Mesothelial cell of epicardium (in vitro differentiated cells): Measurements from ENCODE around the gene PRSS12. TPM values are rescaled to one million over a fixed set of nuclear protein-coding genes. Genes with fewer than 3 reads are reported as not detected.
"Not testable (repeated sequence)": the region's sequence is repeated elsewhere in the genome, so short reads cannot be mapped to it uniquely, and the experiment has no call there.

Source experiments
- DNase-seq, 2 experiments: peaks; one replicate each; pipeline ENCODE4 v3.0.0; 2021; ENCODE audit warnings: low spot score in 2 of 2; ENCODE audit not compliant: unreplicated experiment in 2 of 2
- H3K27ac Mint-ChIP-seq: 2 replicates; pipeline ENCODE4 v1.8.0; 2021; ENCODE audit warnings: mixed read lengths
- H3K27me3 Mint-ChIP-seq: 2 replicates; pipeline ENCODE4 v1.8.0; 2021; ENCODE audit warnings: low read depth, mixed read lengths
- H3K36me3 Mint-ChIP-seq: 2 replicates; pipeline ENCODE4 v1.8.0; 2021; ENCODE audit warnings: mixed read lengths
- H3K4me1 Mint-ChIP-seq: 2 replicates; pipeline ENCODE4 v1.8.0; 2021; ENCODE audit warnings: mixed read lengths
- H3K4me3 Mint-ChIP-seq: 2 replicates; pipeline ENCODE4 v1.8.0; 2021; ENCODE audit warnings: mild to moderate bottlenecking, moderate library complexity, mixed read lengths
- H3K9me3 Mint-ChIP-seq: 2 replicates; pipeline ENCODE4 v1.8.0; 2021; ENCODE audit warnings: mixed read lengths
- total RNA-seq: library from RNA; stranded (reverse); gene quantifications from 3 replicates; pipeline ENCODE4 v1.2.1, GENCODE V29; 2021
- TF ChIP-seq, protein P1 (sequence below): fragments of 200-600 bp; sonication (generic); IDR thresholded peaks from one replicate; pipeline ENCODE4 v1.5.0; 2021; ENCODE audit warnings: antibody characterized with exemption; ENCODE audit not compliant: unreplicated experiment

The PRSS12 gene
- total RNA-seq, 1 donor from 2014 or later: 46.7 TPM

DNA sequence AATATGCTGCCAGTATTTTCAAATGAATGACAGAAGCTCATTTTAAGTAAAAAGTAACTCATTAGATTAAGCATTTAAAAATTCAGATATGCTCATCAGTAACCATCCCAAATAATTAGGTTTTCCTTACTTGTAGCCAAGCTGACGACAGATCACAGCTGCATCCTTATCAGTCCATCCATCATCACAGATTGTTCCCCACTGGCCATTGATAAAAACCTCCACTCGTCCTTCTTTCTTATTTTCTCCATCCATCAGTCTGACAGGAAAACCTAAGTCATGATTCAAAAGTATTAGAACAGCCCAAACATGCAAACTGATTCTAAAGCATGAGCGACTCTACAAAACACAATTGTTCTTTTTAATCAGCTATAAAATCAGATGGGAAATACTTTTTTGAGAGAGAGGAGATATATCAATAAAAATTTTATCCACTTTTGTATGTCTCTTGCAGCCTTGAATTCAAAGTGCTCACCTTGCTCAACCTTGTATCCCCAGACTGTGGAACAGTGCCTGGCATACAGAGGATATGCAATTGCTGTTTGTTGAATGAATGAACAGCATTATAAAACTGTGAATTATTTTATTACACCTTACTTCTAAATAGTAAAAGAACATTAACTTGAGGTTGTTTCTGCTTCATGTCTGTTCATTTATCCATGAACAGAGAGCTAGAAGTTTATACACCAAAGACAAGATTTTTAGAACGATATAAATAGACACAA is 44.3 kb downstream of the PRSS12 start:
- Mint-ChIP-seq H3K4me3 (no peak overlapping the region), H3K36me3 (peaks cover 13% of the 10 kb centered on the region), H3K27ac (no peak overlapping the region), H3K9me3 (no peaks in the 10 kb centered on the region), H3K4me1 (peaks cover 8% of the 10 kb centered on the region), H3K27me3 (no peaks in the 10 kb centered on the region)
- no peak for DNase-seq
- TF ChIP-seq, protein P1, sequence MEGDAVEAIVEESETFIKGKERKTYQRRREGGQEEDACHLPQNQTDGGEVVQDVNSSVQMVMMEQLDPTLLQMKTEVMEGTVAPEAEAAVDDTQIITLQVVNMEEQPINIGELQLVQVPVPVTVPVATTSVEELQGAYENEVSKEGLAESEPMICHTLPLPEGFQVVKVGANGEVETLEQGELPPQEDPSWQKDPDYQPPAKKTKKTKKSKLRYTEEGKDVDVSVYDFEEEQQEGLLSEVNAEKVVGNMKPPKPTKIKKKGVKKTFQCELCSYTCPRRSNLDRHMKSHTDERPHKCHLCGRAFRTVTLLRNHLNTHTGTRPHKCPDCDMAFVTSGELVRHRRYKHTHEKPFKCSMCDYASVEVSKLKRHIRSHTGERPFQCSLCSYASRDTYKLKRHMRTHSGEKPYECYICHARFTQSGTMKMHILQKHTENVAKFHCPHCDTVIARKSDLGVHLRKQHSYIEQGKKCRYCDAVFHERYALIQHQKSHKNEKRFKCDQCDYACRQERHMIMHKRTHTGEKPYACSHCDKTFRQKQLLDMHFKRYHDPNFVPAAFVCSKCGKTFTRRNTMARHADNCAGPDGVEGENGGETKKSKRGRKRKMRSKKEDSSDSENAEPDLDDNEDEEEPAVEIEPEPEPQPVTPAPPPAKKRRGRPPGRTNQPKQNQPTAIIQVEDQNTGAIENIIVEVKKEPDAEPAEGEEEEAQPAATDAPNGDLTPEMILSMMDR: no peak

DNA sequence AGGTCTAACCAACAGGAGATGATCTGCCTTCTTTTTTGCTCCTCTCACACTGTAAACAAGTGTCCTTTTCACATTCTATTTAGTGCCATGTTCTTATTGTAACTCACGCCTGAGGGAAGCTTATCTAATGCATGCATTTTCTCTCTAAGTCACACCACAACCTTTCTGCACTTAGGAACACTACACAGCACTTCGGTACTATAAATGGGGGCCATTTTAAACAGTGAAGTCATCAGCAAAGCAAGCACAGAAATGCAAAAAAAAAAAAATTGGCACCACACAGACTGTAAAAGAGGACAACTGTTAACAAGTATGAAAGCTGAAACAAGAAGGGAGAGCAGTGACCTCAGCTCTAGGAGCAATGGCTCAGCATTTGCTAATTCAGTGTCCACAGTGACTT is 45.2 kb downstream of the PRSS12 start:
- Mint-ChIP-seq H3K36me3 (peaks cover 11% of the 10 kb centered on the region), H3K4me3 (no peak overlapping the region), H3K27me3 (no peaks in the 10 kb centered on the region), H3K27ac (no peak overlapping the region), H3K9me3 (no peaks in the 10 kb centered on the region), H3K4me1 (peaks cover 8% of the 10 kb centered on the region)
- TF ChIP-seq, protein P1: no peak
- no peak for DNase-seq

DNA sequence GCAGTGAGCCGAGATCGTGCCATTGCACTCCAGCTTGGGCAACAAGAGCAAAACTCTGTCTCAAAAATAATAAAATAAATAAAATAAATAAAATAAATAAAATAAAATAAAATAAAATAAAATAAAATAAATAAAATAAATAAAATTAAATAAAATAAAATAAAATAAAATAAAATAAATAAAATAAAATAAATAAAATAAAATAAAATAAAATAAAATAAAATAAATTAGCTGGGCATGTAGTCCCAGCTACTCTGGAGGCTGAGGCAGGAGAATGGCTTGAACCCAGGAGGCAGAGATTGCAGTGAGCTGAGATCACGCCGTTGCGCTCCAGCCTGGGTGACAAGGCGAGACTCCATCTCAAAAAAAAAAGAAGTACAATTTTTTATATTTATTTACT is 53.2 kb downstream of the PRSS12 start:
- not testable (repeated sequence) for H3K36me3 Mint-ChIP-seq, H3K4me1 Mint-ChIP-seq, H3K27me3 Mint-ChIP-seq, H3K27ac Mint-ChIP-seq, H3K9me3 Mint-ChIP-seq, H3K4me3 Mint-ChIP-seq, DNase-seq

DNA sequence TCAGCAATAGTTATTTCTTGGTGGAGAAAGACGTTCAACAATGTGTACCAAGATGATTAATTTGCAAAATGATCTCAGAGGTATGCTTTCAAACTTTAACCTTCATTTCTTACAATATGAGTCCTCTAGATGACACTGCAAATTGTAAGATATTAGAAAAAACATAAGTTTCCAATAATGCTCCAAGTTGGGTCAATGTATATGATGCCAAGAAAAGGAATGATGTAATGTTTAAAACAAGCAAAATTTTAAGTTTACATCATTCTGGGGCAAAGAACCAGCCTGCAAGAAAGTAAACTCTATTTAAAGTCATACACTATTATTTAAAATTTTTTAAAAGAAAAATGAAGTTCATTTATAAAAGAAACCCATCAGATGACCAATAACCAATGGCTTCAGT is 56.1 kb downstream of the PRSS12 start:
- H3K9me3 Mint-ChIP-seq: no peaks in the 10 kb centered on the region

DNA sequence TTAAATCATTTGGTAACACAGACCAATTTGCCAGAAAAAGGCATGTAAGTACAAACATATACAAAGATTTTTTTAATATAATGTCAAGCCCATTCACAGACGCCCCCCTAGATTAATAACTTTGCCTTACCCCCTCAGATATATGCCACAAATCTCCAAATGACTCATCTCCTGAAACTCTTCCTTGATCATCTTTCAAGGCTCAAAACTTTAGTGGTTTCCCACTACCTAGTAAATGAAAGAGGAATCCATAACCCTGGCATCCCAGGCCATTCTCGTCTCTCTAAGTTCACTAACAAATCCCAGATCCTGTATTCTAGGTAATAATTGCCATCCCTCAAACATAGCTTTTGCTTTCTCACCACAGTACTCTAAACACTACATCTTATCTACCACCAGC is 61.9 kb downstream of the PRSS12 start:
- H3K27me3 Mint-ChIP-seq: no peaks in the 10 kb centered on the region
- peaks cover 5% of the 10 kb centered on the region for H3K36me3 Mint-ChIP-seq
- peaks cover 30% of the 10 kb centered on the region for H3K4me1 Mint-ChIP-seq
- TF ChIP-seq, protein P1: no peak
- H3K4me3 Mint-ChIP-seq: no peak overlapping the region
- H3K27ac Mint-ChIP-seq: peak overlapping the region; percentile 58
- DNase-seq: no peak
- no peaks in the 10 kb centered on the region for H3K9me3 Mint-ChIP-seq

More for the DNA sequence above, 56.1 kb downstream of the PRSS12 start:
- DNase-seq: no peak
- no peaks in the 10 kb centered on the region for H3K27me3 Mint-ChIP-seq
- TF ChIP-seq, protein P1: no peak
- H3K36me3 Mint-ChIP-seq: peaks cover 7% of the 10 kb centered on the region
- no peak overlapping the region for H3K27ac Mint-ChIP-seq
- no peaks in the 10 kb centered on the region for H3K4me1 Mint-ChIP-seq
- no peak overlapping the region for H3K4me3 Mint-ChIP-seq

DNA sequence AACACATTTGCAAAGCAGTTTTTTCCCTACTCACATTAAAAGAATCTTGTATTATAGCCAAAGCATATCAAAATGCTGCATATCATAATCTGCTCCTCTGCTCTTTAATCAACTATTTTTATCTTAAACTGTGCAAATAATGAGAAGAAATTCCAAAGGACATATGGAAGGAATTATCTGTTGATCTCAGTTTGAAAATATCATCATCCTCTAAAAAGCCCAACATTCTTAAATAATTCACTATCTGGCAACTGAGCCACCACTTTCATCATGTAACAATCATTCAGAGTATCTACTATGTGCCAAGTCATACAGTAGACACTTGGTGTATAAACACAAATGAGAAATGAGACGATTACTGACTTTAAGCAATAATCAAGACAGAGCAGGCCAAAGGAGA is 63.0 kb downstream of the PRSS12 start:
- Mint-ChIP-seq H3K9me3 (no peaks in the 10 kb centered on the region), H3K27me3 (no peaks in the 10 kb centered on the region), H3K4me3 (no peak overlapping the region), H3K36me3 (peaks cover 5% of the 10 kb centered on the region), H3K27ac (peak overlapping the region; percentile 57), H3K4me1 (peaks cover 31% of the 10 kb centered on the region)
- TF ChIP-seq, protein P1: no peak
- no peak for DNase-seq
